22Rv1 (cell line): ENCODE measurements around the gene GARIN1A.
"Not testable (repeated sequence)": the region's sequence is repeated elsewhere in the genome, so short reads cannot be mapped to it uniquely, and the experiment has no call there.

ENCODE experiments used
- CTCF ChIP-seq: fragments of 450-650 bp; IDR thresholded peaks from 2 replicates; pipeline ENCODE4 v1.5.1; 2017; ENCODE audit warnings: mild to moderate bottlenecking
- ZFX ChIP-seq: fragments of 450-650 bp; IDR thresholded peaks from 2 replicates; pipeline ENCODE4 v1.6.1; 2017; ENCODE audit warnings: antibody characterized with exemption, borderline replicate concordance

- not testable (repeated sequence) for TF ChIP-seq CTCF, ZFX
Observed at GRCh38 chr7:128653197-128653596, 18.9 kb upstream of the GARIN1A start.
